ENCODE measurements around the gene FOSL2. TPM values are rescaled to one million over a fixed set of nuclear protein-coding genes. Genes with fewer than 3 reads are reported as not detected.

FOSL2 gene
- total RNA-seq, 1 donor from 2014 or later = 151 TPM

- DNase-seq (ENCODE audit: low spot score) = no peak
Measured at GRCh38 chr2:28374331-28374730, 18.3 kb upstream of the FOSL2 start.

- DNase-seq (ENCODE audit: low spot score) = no peak
Measured at GRCh38 chr2:28375236-28375635, 17.4 kb upstream of the FOSL2 start.

- no peak for DNase-seq (ENCODE audit: low spot score)
Measured at GRCh38 chr2:28375742-28376631, 16.7 kb upstream of the FOSL2 start.

- peak; percentile 62 for DNase-seq (ENCODE audit: low spot score)
Measured at GRCh38 chr2:28377195-28377816, 15.4 kb upstream of the FOSL2 start.

- peak; percentile 73 for DNase-seq (ENCODE audit: low spot score)
Measured at GRCh38 chr2:28377984-28378678, 14.5 kb upstream of the FOSL2 start.

- DNase-seq (ENCODE audit: low spot score) = no peak
Measured at GRCh38 chr2:28378679-28379584, 13.7 kb upstream of the FOSL2 start.

- DNase-seq (ENCODE audit: low spot score) = no peak
Measured at GRCh38 chr2:28380219-28380618, 12.4 kb upstream of the FOSL2 start.

- DNase-seq (ENCODE audit: low spot score) = no peak
Measured at GRCh38 chr2:28381225-28382180, 11.2 kb upstream of the FOSL2 start.

GRCh38 chr2:28382755-28383154 is 9.9 kb upstream of the FOSL2 start:
- peak; percentile 67 for DNase-seq (ENCODE audit: low spot score)

GRCh38 chr2:28387082-28387960 is 5.3 kb upstream of the FOSL2 start:
- peak; percentile 56 for DNase-seq (ENCODE audit: low spot score)

GRCh38 chr2:28389399-28390240 is 3.0 kb upstream of the FOSL2 start:
- no peak for DNase-seq (ENCODE audit: low spot score)

GRCh38 chr2:28390241-28390745 is 2.4 kb upstream of the FOSL2 start:
- DNase-seq (ENCODE audit: low spot score) = peak; percentile 92

GRCh38 chr2:28390746-28391563 is 1.7 kb upstream of the FOSL2 start:
- peak; percentile 95 for DNase-seq (ENCODE audit: low spot score)

- peak; percentile 97 for DNase-seq (ENCODE audit: low spot score)
Measured at GRCh38 chr2:28391564-28392296, 928 bp upstream of the FOSL2 start.

- DNase-seq (ENCODE audit: low spot score) = peak; percentile 72
Measured at GRCh38 chr2:28393114-28393836, 617 bp downstream of the FOSL2 start.
